Parietal lobe (tissue), 2 donors: ENCODE results near the gene PNKD. TPM values are rescaled to one million over a fixed set of nuclear protein-coding genes. Genes with fewer than 3 reads are reported as not detected.

Experiments
- small RNA-seq: library from RNA; depleted of rRNA; stranded (forward); fragments of <200 nt; gene quantifications from one replicate; pipeline ENCODE3, GENCODE V24; 2014; ENCODE audit warnings: low replicate concordance
- total RNA-seq: library from RNA; depleted of rRNA; stranded (reverse); fragments of >200 nt; gene quantifications from one replicate; pipeline ENCODE4 v1.2.3, GENCODE V29; 2014

Gene PNKD
- total RNA-seq: 14.4 TPM

GRCh38 chr2:218269900-218270720, at the start of gene PNKD, which contains the start of gene AAMP:
Gene PNKD (plus strand): TSS chr2:218270519. CDS start chr2:218270536, 17 bp downstream.
Gene AAMP (minus strand): TSS chr2:218270137. CDS start chr2:218270086, 51 bp downstream.

GRCh38 chr2:218260742-218261422, 9.4 kb upstream of the PNKD start, which contains the start of gene GPBAR1:
Gene GPBAR1 (plus strand): TSS chr2:218261015. CDS start chr2:218262725, 1,710 bp downstream.

GRCh38 chr2:218292048-218293014, 22.0 kb downstream of the PNKD start, which contains the start of gene TMBIM1:
Gene TMBIM1 (minus strand): TSS chr2:218292503. CDS start chr2:218282141, 10,362 bp downstream.

GRCh38 chr2:218381916-218382366, 111.6 kb downstream of the PNKD start, which contains the start of gene SLC11A1:
Gene SLC11A1 (plus strand): TSS chr2:218382273. CDS start chr2:218382369, 96 bp downstream.

Small RNAs within 50 kb of the gene (small RNA-seq; reads per million reads assigned to genes)
- not detected for gene MIR6810

Other genes starting within 250 kb of the PNKD start
- not detected for gene RUFY4, start 201.3 kb upstream of the PNKD start, total RNA-seq
- gene CXCR2, start 144.5 kb upstream of the PNKD start, total RNA-seq: not detected
- 0.31 TPM for gene CXCR1, start 103.6 kb upstream of the PNKD start, total RNA-seq
- gene ARPC2, start 53.3 kb upstream of the PNKD start, total RNA-seq: 153 TPM
- gene GPBAR1, start 9.5 kb upstream of the PNKD start, total RNA-seq: not detected
- gene AAMP, start 382 bp upstream of the PNKD start, total RNA-seq: 82.0 TPM
- 8.5 TPM for gene TMBIM1, start 22.0 kb downstream of the PNKD start, total RNA-seq
- gene CATIP, start 86.3 kb downstream of the PNKD start, total RNA-seq: 2.5 TPM
- 3.8 TPM for gene SLC11A1, start 111.8 kb downstream of the PNKD start, total RNA-seq
- gene CTDSP1, start 129.3 kb downstream of the PNKD start, total RNA-seq: 11.9 TPM
- gene VIL1, start 148.6 kb downstream of the PNKD start, total RNA-seq: not detected